ENCODE results near the gene BPIFB1. TPM values are rescaled to one million over a fixed set of nuclear protein-coding genes. Genes with fewer than 3 reads are reported as not detected.

BPIFB1 gene
- total and polyA plus RNA-seq, 10 of the 15 experiments (the other 5 are each of a cell fraction or from before 2014, with no cell fraction given), result 0.13 TPM; not detected in 9

DNA sequence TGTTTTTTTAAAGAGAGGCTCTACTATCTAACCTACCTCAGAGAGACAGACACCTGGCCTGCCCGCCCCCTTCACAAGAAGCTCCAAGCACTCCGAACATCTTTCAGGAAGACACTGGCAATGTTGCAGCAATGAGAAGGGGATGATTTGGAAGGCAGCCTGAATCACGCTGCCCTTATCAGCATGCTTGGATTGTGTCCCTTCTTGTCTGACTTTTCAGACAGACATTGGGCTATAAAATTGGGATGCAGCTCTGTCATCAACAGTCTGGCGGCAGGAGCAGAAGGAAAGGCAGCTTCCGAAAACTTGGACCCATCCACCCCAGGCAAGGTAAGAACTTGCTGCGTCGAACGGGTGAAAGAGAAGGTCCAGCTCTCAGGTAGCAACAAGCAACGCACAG, 62.3 kb downstream of the BPIFB1 start (continued):
- TF ChIP-seq, protein P1, sequence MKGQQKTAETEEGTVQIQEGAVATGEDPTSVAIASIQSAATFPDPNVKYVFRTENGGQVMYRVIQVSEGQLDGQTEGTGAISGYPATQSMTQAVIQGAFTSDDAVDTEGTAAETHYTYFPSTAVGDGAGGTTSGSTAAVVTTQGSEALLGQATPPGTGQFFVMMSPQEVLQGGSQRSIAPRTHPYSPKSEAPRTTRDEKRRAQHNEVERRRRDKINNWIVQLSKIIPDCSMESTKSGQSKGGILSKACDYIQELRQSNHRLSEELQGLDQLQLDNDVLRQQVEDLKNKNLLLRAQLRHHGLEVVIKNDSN (IDR thresholded peaks at IDR 0.05; ENCODE audit: borderline replicate concordance, extremely low read length, insufficient read depth, low read depth, low read length), result no peak
- TF ChIP-seq EP300 (IDR thresholded peaks at IDR 0.05; ENCODE audit: borderline replicate concordance in 1 of 2, control insufficient read depth in 1 of 2, low read depth in 2 of 2, low read length in 2 of 2), result no peak
- TF ChIP-seq PAX5 (IDR thresholded peaks at IDR 0.05; ENCODE audit: borderline replicate concordance, low read depth, low read length), result no peak
- TF ChIP-seq MYC (IDR thresholded peaks at IDR 0.05; ENCODE audit: insufficient read depth, insufficient read length, insufficient replicate concordance, low read length, severe bottlenecking), result no peak
- TF ChIP-seq, protein P2, sequence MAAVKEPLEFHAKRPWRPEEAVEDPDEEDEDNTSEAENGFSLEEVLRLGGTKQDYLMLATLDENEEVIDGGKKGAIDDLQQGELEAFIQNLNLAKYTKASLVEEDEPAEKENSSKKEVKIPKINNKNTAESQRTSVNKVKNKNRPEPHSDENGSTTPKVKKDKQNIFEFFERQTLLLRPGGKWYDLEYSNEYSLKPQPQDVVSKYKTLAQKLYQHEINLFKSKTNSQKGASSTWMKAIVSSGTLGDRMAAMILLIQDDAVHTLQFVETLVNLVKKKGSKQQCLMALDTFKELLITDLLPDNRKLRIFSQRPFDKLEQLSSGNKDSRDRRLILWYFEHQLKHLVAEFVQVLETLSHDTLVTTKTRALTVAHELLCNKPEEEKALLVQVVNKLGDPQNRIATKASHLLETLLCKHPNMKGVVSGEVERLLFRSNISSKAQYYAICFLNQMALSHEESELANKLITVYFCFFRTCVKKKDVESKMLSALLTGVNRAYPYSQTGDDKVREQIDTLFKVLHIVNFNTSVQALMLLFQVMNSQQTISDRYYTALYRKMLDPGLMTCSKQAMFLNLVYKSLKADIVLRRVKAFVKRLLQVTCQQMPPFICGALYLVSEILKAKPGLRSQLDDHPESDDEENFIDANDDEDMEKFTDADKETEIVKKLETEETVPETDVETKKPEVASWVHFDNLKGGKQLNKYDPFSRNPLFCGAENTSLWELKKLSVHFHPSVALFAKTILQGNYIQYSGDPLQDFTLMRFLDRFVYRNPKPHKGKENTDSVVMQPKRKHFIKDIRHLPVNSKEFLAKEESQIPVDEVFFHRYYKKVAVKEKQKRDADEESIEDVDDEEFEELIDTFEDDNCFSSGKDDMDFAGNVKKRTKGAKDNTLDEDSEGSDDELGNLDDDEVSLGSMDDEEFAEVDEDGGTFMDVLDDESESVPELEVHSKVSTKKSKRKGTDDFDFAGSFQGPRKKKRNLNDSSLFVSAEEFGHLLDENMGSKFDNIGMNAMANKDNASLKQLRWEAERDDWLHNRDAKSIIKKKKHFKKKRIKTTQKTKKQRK (IDR thresholded peaks at IDR 0.05; ENCODE audit: low read depth, low read length), result no peak
- TF ChIP-seq SREBF1 (IDR thresholded peaks at IDR 0.05; ENCODE audit: low read length), result no peak
